Measurements from ENCODE around the gene MUTYH.

- TF ChIP-seq CTCF (IDR thresholded peaks at IDR 0.05) = no peak
- no peak for TF ChIP-seq EZH2phosphoT487 (IDR thresholded peaks at IDR 0.05)
- no peak for TF ChIP-seq EZH2 (IDR thresholded peaks at IDR 0.05)
Observed at GRCh38 chr1:45344499-45344898, 4.3 kb upstream of the MUTYH start.

Data from neural progenitor cell (in vitro differentiated cells).